ENCODE measurements around the gene FBXL7.

GRCh38 chr5:15472116-15472515, 27.9 kb upstream of the FBXL7 start:
- no peak for TF ChIP-seq CTCF (IDR thresholded peaks at IDR 0.05 in 8 of 11, conservative IDR thresholded peaks at IDR 0.05 in 3 of 11)
- TF ChIP-seq POLR2A (IDR thresholded peaks at IDR 0.05) = no peak

Data from spleen (tissue), 7 donors.